H9 (cell line): ENCODE measurements around the gene ACP1. TPM values are rescaled to one million over a fixed set of nuclear protein-coding genes. Genes with fewer than 3 reads are reported as not detected.

Source experiments
- DNase-seq: peaks from one replicate; pipeline ENCODE4 v3.0.0-alpha.2; 2017
- H2AFZ ChIP-seq: one replicate; pipeline ENCODE4 v1.6.1; 2013; ENCODE audit warnings: mild to moderate bottlenecking, low read length, control low read depth, moderate library complexity
- H2AK5ac ChIP-seq: 2 replicates; pipeline ENCODE4 v1.6.1; 2013; ENCODE audit warnings: low read length, control low read depth, mixed read lengths; ENCODE audit not compliant: insufficient read length
- H2BK120ac ChIP-seq: one replicate; pipeline ENCODE4 v1.6.1; 2013; ENCODE audit warnings: low read depth, mild to moderate bottlenecking, low read length, control low read depth, inconsistent platforms; ENCODE audit not compliant: poor library complexity, severe bottlenecking
- H2BK12ac ChIP-seq: 2 replicates; pipeline ENCODE4 v1.6.1; 2013; ENCODE audit warnings: low read length, control low read depth, mixed read lengths, low read depth; ENCODE audit not compliant: insufficient read length
- H2BK15ac ChIP-seq: 2 replicates; pipeline ENCODE4 v1.6.1; 2013; ENCODE audit warnings: low read depth, low read length, control low read depth
- H2BK20ac ChIP-seq: one replicate; pipeline ENCODE4 v1.6.1; 2013; ENCODE audit warnings: low read depth, mild to moderate bottlenecking, low read length, control low read depth, inconsistent platforms; ENCODE audit not compliant: poor library complexity, severe bottlenecking
- H2BK5ac ChIP-seq: 2 replicates; pipeline ENCODE4 v1.6.1; 2013; ENCODE audit warnings: low read length, control low read depth, mixed read lengths; ENCODE audit not compliant: insufficient read length
- H3K14ac ChIP-seq: 2 replicates; pipeline ENCODE4 v1.6.1; 2013; ENCODE audit warnings: low read length, control low read depth; ENCODE audit not compliant: insufficient read depth
- H3K18ac ChIP-seq: 2 replicates; pipeline ENCODE4 v1.6.1; 2013; ENCODE audit warnings: low read depth, mild to moderate bottlenecking, mixed read lengths, low read length, control low read depth; ENCODE audit not compliant: insufficient read length
- H3K23ac ChIP-seq: 2 replicates; pipeline ENCODE4 v1.6.1; 2013; ENCODE audit warnings: low read length, control low read depth, mixed read lengths, low read depth; ENCODE audit not compliant: insufficient read length
- H3K23me2 ChIP-seq: 2 replicates; pipeline ENCODE4 v1.6.1; 2013; ENCODE audit warnings: low read depth, mild to moderate bottlenecking, mixed read lengths, low read length, control low read depth; ENCODE audit not compliant: insufficient read length, poor library complexity, severe bottlenecking
- H3K27ac ChIP-seq: 2 replicates; pipeline ENCODE4 v1.5.1; 2013; ENCODE audit warnings: low read length, control low read depth, mixed read lengths, low read depth; ENCODE audit not compliant: insufficient read length
- H3K27me3 ChIP-seq: 2 replicates; pipeline ENCODE4 v1.6.1; 2013; ENCODE audit warnings: low read length, control low read depth, inconsistent platforms; ENCODE audit not compliant: insufficient read depth
- H3K4ac ChIP-seq: 2 replicates; pipeline ENCODE4 v1.6.1; 2013; ENCODE audit warnings: low read depth, mild to moderate bottlenecking, control low read depth, inconsistent platforms, low read length, moderate library complexity
- H3K4me1 ChIP-seq: 2 replicates; pipeline ENCODE4 v1.6.1; 2013; ENCODE audit warnings: low read length, control low read depth, inconsistent platforms; ENCODE audit not compliant: insufficient read depth
- H3K4me2 ChIP-seq: 2 replicates; pipeline ENCODE4 v1.6.1; 2013; ENCODE audit warnings: low read length, control low read depth, mixed read lengths; ENCODE audit not compliant: insufficient read length, insufficient read depth
- H3K56ac ChIP-seq: 2 replicates; pipeline ENCODE4 v1.6.1; 2013; ENCODE audit warnings: low read depth, mild to moderate bottlenecking, mixed read lengths, low read length, control low read depth; ENCODE audit not compliant: insufficient read length
- H3K79me1 ChIP-seq: 2 replicates; pipeline ENCODE4 v1.6.1; 2013; ENCODE audit warnings: low read depth, mild to moderate bottlenecking, moderate library complexity, low read length, control low read depth, inconsistent platforms; ENCODE audit not compliant: insufficient read depth, poor library complexity, severe bottlenecking
- H3K79me2 ChIP-seq: 2 replicates; pipeline ENCODE4 v1.6.1; 2013; ENCODE audit warnings: low read length, control low read depth, inconsistent platforms; ENCODE audit not compliant: insufficient read depth
- H3K9ac ChIP-seq: 2 replicates; pipeline ENCODE4 v1.6.1; 2013; ENCODE audit warnings: low read length, control low read depth, mixed read lengths; ENCODE audit not compliant: insufficient read length; ENCODE audit errors: extremely low read depth
- H3K9me3 ChIP-seq: one replicate; pipeline ENCODE4 v1.6.1; 2013; ENCODE audit warnings: low read depth, low read length, inconsistent platforms; ENCODE audit not compliant: control insufficient read depth
- H3T11ph ChIP-seq: one replicate; pipeline ENCODE4 v1.6.1; 2013; ENCODE audit warnings: mild to moderate bottlenecking, low read length, control low read depth, inconsistent platforms
- H4K20me1 ChIP-seq: one replicate; pipeline ENCODE4 v1.6.1; 2013; ENCODE audit not compliant: control insufficient read depth, insufficient read length, insufficient read depth
- H4K5ac ChIP-seq: 2 replicates; pipeline ENCODE4 v1.6.1; 2013; ENCODE audit warnings: low read depth, mild to moderate bottlenecking, mixed read lengths, low read length, control low read depth; ENCODE audit not compliant: insufficient read length
- H4K8ac ChIP-seq: replicated peaks from 2 replicates; pipeline ENCODE4 v1.6.1; 2013; ENCODE audit warnings: low read length, control low read depth, mixed read lengths, low read depth; ENCODE audit not compliant: insufficient read length
- H4K91ac ChIP-seq: 2 replicates; pipeline ENCODE4 v1.6.1; 2013; ENCODE audit warnings: low read depth, mild to moderate bottlenecking, moderate library complexity, mixed read lengths, low read length, control low read depth; ENCODE audit not compliant: insufficient read length
- H3K27ac Mint-ChIP-seq, 3 experiments: 2 replicates in 2 of 3; 3 replicates in 1 of 3; pipeline ENCODE4 v1.8.0; 2020 to 2021; ENCODE audit warnings: mixed read lengths in 3 of 3, mild to moderate bottlenecking in 1 of 3, moderate library complexity in 1 of 3
- H3K27me3 Mint-ChIP-seq: 2 replicates; pipeline ENCODE4 v1.8.0; 2021; ENCODE audit warnings: low read depth, mild to moderate bottlenecking, moderate library complexity, mixed read lengths
- H3K36me3 Mint-ChIP-seq, 3 experiments: 2 replicates in 2 of 3; 3 replicates in 1 of 3; pipeline ENCODE4 v1.8.0; 2020 to 2021; ENCODE audit warnings: low read depth in 3 of 3, mixed read lengths in 3 of 3; ENCODE audit not compliant: insufficient read depth in 1 of 3
- H3K4me1 Mint-ChIP-seq, 2 experiments: 2 replicates each; pipeline ENCODE4 v1.8.0; 2020; ENCODE audit warnings: mixed read lengths in 2 of 2
- H3K4me3 Mint-ChIP-seq, 2 experiments: 2 replicates in 1 of 2; 3 replicates in 1 of 2; pipeline ENCODE4 v1.8.0; 2020 to 2021; ENCODE audit warnings: mild to moderate bottlenecking in 2 of 2, mixed read lengths in 2 of 2, moderate library complexity in 1 of 2
- H3K9me3 Mint-ChIP-seq, 2 experiments: 2 replicates in 1 of 2; 3 replicates in 1 of 2; pipeline ENCODE4 v1.8.0; 2020; ENCODE audit warnings: mild to moderate bottlenecking in 2 of 2, mixed read lengths in 2 of 2, moderate library complexity in 1 of 2
- CTCF ChIP-seq: fragments of 200-600 bp; sonication (generic); conservative IDR thresholded peaks from 3 replicates; pipeline ENCODE4 v1.8.0; 2021; ENCODE audit warnings: antibody characterized with exemption, mild to moderate bottlenecking
- WGBS: extraction: QIAGEN DNeasy Blood & Tissue Kit; methylation state at CpG from one replicate; pipeline ENCODE4 v1.1.7; 2013; ENCODE audit warnings: missing lambda C conversion rate, low lambda C conversion rate, mixed read lengths; ENCODE audit not compliant: insufficient read length; ENCODE audit errors: extremely low coverage; 5-methylcytosine and 5-hydroxymethylcytosine counted together
- total RNA-seq: library from RNA; stranded (reverse); gene quantifications from 2 replicates; pipeline ENCODE4 v1.2.1, GENCODE V29; 2021

The ACP1 gene
- total RNA-seq, 1 experiment from 2014 or later: 143 TPM

- Histone ChIP-seq H3K23me2 (no peaks in the 10 kb centered on the region), H2BK15ac (no peak overlapping the region), H3K9me3 (no peaks in the 10 kb centered on the region), H2BK5ac (no peak overlapping the region), H2AFZ (no peak overlapping the region), H3K14ac (no peak overlapping the region), H4K20me1 (no peaks in the 10 kb centered on the region), H3K27me3 (no peaks in the 10 kb centered on the region), H3K4me2 (no peak overlapping the region), H4K8ac (no peak overlapping the region), H3K4me1 (no peaks in the 10 kb centered on the region), H3K23ac (no peak overlapping the region), H3K56ac (no peak overlapping the region), H3K4ac (no peak overlapping the region), H2BK120ac (no peak overlapping the region), H3T11ph (no peak overlapping the region), H2AK5ac (no peak overlapping the region), H3K79me1 (no peaks in the 10 kb centered on the region), H3K79me2 (no peaks in the 10 kb centered on the region; the same call in 1 of the 2 replicates), H4K5ac (no peak overlapping the region), H2BK12ac (no peak overlapping the region), H3K27ac (no peak overlapping the region), H4K91ac (no peak overlapping the region), H3K18ac (no peak overlapping the region), H3K9ac (no peak overlapping the region), H2BK20ac (no peak overlapping the region)
- no peaks in the 10 kb centered on the region for H3K4me1 Mint-ChIP-seq
- H3K36me3 Mint-ChIP-seq: peaks cover 17 to 29% (median 24%) of the 10 kb centered on the region in 3 experiments
- no peaks in the 10 kb centered on the region for H3K27me3 Mint-ChIP-seq
- H3K27ac Mint-ChIP-seq: no peak overlapping the region
- DNase-seq: no peak
- WGBS: no CpG with 5 or more reads among the region's 4 CpGs
- no peaks in the 10 kb centered on the region for H3K9me3 Mint-ChIP-seq
- H3K4me3 Mint-ChIP-seq: no peak overlapping the region; a peak in 1 of 5 replicates
- no peak for TF ChIP-seq CTCF
These were observed 41.3 kb upstream of the ACP1 start for GRCh38 chr2:223451-223850.
